Inflammatory macrophage treated with lipopolysaccharide for 1 hour (primary cell): ENCODE measurements around the gene CD82.

Source experiments
- DNase-seq, 2 donors: peaks; one replicate each; pipeline ENCODE4 v3.0.0-alpha.2; 2020 to 2022

The CD82 gene

DNA sequence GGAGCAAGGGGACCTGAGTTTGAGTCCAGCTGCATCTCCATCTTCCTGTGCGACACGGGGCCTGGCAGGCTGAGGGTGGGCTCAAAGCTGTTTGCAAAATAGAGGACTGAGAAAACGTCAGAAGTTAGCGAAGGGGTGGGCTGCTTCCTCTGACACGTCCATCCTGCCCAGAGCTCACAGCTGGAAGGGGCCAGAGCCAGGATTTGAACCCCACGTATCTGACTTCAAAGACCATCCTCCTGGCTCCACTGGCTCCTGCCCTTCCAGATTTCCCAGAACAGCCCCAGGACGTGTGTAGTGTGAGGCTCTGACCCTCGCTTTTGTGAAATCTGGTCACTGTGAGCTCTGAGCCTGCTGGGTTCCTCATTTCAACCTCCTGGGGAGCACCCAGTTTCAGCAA, 56.3 kb downstream of the CD82 start:
- DNase-seq, result no peak

DNA sequence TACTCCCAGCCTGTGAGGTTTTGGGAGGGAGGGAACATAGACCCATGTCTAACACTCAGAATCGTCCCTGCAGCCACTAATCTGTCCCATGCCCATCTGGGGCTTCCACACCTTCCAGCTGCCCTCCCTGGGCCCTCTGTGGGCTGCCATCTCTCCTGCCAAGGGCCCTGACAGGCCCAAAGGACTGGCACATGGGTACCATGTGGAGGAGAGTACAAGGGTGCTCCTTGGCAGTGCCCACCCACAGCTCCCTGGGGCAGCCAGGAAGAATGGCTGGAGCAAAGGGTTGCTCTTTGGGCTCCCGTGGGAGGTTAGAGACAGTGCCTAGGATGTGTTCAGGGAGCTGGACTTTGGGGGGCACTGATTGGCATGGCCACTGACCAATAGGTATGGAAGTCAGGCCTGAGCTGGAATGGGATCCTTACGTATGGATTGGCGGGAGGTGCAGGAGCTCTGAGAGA, 56.8 kb downstream of the CD82 start:
- no peak for DNase-seq

DNA sequence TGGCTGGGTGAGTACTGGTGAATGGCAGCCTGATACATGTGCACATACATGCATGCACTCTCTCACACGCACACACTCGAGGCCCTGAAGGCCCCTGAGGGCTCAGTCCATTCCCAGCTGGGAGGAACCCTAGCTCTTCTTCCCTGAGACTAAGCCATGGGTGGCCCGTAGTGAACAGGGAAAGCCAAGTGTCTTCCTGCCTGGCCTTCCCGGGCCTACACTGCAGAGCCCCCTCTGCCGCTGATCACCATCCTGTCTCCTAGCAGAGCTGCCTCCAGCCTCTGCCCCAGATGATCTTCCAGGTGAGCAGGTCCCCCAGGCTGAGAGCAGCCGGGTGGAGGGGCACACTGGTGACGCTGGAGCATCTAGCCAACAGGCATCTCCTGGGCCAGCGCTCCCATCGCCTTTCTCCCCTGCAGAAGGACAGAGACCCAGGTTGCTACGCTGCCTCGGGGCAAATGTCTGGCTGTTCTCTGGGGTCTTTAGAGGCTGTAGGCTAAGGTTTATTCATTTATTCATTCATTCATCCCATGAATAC, 57.3 kb downstream of the CD82 start:
- DNase-seq, result no peak

DNA sequence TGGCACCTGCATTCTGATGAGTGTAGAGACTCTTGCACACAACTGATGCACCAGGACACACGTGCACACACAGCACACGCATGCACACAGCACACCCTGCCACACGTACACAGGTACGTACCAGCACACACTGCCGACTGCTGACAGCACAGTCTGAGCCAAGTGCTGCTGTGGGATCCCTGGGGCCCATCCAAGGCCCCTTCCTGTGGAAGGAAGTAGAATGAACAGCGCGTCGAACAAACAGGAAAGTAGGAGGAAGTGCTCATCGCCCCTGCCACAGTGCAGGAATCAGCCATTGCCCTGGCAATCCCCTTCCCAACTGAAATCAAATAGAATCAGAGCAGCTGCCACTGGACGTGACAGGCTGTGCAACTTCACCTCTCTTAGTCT, 57.9 kb downstream of the CD82 start:
- no peak for DNase-seq

DNA sequence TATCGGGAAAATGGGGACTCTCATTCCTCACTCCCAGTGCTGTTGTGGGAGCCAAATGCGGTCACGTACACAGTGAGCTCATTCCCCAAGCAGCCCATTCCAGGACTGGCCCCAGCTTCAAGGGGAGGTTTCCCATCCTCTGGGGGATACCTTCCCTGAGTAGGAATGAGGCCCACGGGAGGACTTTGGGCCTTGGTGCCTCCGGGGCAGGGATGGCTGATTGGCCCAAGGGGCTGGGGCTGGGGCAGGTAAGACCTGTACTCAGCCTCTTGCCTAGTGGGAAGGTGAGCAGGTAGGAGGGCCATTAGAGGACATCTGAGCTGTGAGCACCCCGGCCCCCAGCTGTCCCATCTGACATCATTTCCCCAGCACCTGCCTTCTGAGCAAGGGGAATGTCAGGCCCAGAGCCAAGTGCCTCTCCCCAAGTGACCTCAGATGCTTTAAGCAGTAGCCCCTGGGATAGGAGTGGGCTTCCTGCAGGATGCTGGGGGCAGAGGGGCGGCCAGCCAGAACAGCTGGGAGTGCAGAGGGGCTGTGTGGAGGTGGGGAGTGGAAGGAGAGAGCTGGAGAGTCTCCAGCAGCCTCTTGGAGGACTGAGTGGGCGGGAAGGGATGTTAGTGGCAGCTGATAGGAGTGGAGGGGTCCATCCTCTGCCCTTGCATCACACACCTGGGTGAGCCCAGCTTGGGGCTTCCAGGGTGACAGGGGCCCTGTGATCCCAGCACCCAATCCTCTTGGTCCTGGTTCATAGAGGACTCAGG, 58.4 kb downstream of the CD82 start:
- no peak for DNase-seq

DNA sequence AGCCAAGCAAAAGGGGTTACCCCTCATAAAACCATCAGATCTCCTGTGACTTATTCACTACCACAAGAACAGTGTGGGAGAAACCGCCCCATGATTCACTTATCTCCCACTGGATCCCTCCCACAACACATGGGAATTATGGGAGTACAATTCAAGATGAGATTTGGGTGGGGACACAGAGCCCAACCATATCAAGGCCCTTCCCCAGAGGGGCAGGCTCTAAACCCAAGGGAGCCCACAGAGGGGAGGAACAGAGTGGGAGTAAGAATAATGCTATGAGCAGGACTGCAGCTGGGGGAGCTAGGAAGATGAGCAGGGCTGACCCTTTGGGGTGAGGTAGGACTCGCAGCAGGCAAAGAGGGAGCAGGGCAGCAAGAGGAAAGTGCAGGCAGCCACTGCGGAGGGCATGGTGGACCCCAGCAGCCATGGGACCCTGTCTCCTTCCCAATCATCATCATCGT, 59.3 kb downstream of the CD82 start:
- DNase-seq, result peak in 1 of 2 donors; percentile 42

DNA sequence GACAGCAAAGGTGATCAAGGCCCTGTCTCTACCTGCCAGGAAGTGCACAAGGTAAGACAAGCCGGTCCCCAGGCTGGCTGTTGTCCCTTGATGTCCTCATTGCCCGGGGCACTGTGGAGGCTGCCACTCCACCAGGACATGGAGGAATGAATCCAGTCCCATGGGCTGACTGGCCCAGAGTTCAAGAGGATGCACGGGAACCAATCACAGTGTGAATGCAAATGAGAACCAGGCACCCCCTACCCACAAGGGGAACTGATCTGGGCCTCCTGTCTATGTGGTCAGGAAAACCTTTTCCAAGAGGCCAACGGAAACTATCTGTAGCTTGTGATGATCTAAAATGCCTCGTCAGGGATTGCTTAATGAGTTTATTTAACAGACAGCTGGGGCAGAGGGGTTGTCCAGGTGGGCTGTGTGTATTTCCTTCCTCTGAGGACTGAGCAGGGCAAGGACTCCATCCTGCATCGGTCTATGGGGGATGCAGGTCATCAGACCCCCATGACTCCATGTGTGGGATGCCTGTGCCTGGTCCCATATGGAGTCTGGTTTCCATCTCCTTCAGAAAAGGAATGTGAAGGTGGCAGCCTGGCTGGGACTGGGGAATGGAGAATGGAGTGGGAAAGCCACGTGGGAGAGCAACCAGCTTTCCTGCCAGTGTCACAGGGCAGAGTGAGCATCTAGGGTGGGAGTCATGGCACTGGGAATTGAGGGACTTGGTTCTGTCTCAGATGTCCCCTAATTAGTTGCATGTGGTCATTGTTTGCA, 60.5 kb downstream of the CD82 start:
- peak in 1 of 2 donors; percentile 40 for DNase-seq

DNA sequence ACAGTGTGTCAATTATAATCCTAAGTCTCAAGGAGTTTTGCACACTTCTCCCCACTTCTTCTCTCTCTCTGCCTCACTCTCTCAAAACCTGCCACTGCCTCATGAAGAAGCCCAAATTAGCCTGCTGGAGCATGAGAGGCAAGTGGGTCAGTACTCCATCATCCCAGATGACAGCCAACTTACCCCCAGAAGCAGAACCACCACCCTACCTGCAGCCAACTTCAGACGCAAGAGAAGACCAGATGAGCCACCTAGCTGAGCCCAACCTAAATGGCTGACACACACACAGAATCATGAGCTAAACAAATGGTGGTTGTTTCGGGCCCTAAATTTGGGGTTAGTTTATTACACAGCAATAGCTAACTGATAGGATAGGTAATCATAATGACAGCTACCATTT, 61.2 kb downstream of the CD82 start:
- no peak for DNase-seq

DNA sequence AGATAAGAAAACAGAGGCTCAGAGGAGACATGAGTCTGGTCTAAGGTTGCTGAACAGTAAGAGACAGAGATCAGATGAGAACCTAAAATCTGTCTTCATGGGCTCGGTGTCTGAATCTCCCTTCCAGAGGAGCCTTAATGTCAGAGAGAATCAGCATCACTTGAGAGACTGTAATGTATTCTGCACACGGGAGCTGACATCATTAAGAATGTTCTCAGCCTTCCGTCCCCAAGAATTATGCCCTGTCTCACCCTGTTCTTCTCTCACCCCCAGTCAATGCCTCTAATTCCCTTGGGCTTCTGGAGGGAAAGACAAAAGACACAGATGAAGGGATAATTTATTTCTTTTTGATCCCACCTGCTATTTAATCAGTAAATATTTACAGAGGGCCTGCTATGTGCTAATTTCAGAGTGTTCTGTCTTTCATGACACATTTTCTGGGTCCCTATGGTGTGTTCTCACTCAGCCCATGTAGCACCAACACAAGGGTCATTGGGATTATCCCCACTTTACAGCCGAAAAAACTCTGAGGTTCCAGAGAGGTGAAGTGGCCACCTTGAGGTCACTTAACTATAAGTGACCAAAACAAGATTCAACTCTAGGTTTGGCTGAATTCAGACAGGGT, 61.8 kb downstream of the CD82 start:
- DNase-seq, result no peak

DNA sequence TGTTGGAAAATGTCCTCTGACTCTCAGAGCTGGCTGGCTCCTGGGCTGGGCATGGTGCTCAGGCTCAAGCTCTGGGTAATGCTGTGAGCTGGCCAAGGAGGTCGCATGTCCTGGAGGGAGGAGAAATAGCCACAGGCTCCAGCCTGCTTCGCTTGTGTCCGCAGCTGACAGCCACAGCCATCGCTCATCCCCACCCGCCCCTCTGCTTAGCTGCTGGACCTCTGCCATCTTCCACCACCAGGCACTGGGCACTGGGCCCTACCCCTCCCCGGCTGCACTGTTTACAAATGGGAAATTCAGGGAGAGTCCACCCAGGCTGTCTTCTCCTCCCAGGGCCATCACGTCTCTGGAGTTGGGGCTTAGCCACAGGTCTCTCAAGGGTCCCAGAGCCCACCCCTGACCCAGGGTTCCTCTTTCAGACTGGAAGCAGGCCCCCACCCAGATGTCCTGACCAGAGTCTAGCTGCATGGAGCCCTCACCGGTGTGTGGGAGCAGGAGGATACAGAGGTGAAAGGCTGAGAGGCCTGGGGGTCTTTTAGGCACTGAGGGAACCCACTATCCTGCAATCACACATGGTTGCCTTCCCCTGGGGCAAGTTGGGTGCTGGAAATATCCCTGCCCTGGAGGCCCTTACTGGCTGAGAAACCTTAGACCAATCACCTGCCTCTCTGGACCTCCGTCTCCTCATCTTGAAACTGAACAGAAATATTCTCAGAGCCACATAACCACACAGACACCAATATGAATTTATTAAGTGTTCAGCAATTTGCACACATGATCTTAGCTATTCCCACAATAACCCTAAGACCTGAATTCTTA, 62.7 kb downstream of the CD82 start:
- no peak for DNase-seq

DNA sequence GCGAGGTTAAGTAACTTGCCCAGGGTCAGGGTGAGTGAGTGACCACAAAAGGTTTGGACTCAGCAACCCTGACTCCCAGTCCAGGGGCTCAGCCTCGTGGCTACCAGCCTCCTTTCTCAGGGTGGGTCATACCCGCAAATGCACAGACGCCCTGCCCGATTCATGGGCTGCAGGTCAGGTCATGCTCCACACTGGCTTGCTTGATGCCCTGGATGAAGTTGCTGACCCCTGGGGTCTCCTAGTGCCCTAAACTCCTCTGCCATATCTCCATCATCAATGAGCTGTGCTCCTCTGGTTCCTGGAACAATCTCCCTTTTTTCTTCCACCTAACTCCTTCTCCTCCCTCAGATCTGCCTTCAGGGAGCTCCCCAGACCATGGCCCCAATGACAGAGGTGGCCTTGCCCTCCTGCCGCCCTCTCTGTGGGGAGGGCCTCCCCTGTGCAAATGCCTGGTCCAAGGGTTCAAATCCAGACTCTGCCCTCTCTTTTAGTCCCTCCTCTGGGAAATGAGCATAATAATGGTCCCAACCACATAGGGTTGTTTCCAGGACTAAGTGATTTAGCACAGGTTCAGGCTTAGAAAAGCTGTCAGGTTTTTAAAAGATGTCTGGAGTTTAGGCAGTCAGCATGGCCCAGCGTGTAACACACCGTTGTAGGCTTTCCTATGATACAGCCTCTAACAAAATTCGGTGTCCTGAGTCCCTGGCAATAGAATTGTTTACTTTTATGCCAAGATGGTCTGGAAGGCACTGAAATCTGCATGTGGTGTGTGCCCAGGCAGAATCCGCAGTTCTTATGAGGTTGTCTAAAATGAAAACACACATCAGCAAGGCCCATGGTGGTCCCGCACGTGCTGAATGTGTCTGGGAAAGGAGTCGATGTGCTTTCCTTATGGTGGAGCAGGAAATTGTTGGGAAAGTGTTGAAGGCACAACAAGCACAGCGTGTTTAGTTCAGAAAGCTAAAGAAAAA, 63.6 kb downstream of the CD82 start:
- no peak for DNase-seq

DNA sequence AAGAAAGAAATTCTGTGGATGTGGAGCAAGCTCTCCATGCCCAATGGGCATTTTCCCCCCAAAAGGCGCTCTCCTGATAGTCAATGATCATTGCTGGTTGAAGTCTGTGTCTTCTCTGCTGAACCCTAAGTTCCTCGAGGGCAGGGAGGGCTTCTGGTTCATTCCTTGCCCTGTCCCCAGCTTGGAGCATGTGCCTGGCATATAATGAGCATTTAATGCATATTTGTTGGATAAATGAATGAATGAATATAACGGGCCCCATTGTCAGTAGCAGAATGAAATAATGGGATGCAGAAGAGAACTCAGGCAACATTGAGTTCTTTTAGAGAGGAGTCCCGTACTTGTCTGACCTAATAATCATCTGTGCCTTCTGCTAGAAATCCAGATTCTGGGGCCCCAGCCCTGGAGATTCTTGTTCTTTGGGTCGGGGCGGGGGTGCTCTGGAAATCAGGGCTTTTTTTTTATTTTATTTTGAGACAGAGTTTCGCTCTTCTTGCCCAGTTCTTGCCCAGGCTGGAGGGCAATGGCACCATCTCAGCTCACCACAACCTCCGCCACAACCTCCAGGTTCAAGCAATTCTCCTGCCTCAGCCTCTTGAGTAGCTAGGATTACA, 64.4 kb downstream of the CD82 start:
- DNase-seq, result no peak

DNA sequence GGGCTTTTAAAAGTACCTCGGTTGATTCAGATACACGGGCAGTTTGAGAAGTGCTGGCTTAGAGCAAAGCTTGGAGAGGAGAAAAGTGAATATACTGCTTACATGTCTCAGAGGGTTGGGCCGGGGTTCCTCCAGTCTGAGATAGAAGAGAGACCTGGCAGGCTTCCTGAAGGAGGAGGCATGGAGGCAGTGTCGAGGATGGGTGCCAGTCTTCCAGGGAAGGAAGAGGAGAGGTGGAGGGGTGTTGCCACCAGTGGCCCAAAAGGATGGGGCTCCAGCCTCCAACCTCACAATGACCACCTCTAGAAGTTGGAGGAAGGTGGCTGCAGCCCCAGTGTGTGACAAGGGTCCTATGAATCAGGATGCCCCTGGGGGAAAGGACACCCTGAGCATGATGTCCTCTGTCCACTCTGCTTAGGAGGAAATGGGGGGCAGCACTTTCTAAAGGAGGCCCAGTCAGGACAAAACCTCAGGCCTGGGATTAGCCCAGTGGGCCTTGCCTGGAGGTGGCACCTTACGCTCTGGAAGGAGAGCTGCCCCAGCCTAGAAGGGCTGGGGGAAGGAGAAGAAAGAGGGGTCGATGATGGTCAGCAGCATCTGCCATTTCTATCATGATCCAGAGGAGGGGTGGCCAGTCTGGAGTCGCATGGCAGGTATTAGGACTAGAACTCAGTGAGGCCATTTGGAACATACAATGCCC, 65.2 kb downstream of the CD82 start:
- DNase-seq, result no peak

DNA sequence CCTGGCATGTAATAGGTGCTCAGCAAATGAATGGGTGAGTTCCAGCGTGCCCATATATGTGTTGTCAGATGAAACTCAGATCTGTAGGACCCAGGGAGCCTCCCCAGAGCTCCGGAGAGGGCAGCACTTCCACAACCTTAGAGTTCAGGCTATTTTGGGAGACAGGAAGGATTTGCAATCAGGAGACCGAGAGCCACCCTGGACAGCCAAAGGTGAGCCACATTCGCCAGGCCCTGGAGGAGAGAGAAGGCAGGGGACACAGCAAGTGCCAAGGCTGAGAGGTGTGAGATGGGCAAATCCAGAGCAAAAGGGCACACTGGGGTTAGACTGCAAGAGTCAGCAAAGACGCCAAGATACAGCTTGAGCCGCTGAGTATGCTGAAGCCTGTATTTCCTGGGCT, 66.4 kb downstream of the CD82 start:
- no peak for DNase-seq

DNA sequence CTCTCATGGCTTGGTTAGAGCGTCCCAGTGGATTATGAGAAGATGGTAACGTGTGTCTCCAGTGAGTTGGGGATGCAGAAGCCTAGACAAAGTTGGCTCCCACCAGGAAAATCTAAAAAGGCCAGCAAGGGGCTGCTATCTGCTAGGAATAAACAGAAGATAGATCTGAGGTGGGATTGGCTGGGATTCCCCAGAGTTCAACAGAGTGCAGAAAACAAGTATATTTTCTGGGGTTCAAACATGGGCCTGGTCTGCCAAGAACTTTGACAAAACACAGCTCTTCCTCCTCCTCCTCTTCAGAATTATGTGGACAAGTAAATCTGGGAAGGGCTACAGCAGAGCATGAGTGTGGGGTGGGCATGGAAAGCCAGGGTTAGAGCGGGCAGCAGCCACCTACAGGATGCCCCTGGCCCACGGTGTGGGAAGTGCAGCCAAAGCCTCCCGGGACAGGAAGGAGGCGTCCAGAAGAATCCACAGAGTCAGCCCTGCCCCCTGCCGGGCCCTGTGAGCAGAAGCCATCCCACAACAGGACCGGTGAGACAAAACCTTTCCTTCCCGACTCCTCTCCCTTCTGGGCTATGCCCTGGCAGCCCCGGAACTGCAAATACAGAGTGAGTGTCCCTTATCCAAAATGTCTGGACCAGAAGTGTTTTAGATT, 67.1 kb downstream of the CD82 start:
- DNase-seq, result peak in 1 of 2 donors; percentile 38

DNA sequence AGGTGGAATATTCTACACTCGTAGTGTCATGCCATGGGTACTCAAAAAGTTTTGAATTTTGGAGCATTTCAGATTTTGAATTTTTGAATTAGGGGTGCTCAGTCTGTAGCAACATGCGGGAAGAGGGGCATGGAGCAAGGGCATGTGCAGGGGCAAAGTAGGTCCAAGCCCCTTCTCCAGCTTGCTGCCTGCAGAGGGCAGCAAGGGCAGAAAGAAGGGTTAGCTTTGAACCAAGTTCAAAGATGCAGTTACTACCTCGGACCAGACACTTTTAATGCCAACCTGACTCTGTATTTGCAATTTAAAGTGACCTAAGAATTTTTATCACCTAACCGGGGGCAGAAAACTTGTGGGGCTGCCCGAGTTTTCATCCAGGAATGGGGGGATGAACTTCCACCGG, 68.2 kb downstream of the CD82 start:
- DNase-seq, result no peak

DNA sequence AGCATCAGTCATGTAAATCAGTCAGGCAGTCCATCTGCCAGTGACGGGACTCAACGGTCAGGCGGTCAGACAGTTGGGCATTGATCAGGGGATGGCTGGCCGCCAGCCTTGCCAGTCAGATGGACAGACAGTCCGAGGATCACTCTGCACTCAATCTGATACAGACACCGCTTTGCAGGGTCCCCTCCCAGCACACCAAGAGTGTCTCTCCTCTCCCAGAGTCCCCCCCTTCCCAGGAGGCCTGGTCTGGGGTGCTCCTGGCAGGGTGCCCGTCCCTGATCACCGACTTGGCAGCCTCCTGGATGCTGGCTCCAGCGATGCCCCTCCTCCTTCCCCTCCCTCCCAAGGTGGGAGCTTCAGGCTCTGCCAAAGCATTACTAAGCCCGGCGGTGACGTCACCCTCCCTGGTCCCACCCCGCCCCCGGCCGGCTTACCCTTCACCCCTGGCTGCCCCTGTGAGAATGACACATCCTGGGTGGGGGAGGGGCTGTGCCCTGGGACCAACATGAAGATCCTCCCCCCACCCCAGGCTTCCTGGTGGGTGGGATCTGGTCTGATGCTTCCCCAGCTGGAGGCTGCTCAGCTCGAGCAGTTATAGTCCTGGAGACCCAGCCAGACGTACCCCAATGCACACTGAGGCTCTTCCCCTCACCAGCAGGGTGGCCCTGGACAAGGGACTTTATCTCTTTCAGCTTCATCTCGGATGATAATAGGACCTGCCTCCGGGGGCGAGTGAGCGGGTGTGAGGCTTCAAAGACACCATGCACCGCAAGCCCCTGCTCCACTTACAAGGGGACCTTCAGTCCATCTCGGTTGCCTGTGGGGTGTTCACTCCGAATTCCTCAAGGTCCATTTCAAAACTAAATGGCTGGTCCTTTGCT, 69.2 kb downstream of the CD82 start:
- DNase-seq, result no peak

DNA sequence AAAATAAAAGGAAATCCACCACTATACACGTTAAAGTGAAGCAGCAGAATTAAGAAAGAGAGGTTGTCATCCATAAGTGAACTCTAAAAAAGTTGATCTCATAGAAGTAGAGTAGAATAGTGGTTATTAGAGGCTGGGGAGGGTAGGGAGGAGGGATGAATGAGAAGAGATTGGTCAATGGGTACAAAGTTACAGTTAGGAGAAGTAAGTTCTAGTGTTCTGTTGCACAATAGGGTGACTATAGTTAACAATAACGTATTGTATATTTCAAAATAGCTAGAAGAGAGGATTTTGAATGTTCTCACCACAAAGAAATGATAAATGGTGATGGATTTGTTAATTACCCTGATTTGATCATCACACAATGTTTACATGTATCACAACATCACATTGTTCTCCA, 72.0 kb downstream of the CD82 start:
- DNase-seq, result peak; percentile 67 to 69

DNA sequence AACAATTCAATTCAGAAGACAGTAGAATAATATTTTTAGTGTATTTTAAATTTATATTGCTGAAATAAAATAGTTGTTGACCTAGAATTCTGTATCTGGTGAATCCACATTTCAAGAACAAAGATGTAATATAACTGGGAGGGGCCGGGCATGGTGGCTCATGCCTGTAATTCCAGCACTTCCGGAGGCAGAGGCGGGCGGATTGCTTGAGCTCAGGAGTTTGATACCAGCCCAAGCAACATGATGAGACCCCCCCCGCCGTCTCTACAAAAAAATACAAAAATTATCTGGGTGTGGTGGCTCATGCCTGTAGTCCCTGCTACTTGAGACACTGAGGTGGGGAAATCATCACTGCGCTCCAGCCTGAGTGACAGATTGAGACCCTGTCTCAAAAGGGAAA, 72.6 kb downstream of the CD82 start:
- no peak for DNase-seq
